Upper lobe of right lung (tissue), 1 donor: ENCODE data around the gene IMMP2L. TPM values are rescaled to one million over a fixed set of nuclear protein-coding genes. Genes with fewer than 3 reads are reported as not detected.

Experiments used
- ATAC-seq: fragments of 200-7000 bp; cut with Tn5 transposase; one replicate; pipeline ENCODE4 v1.9.1; 2020; ENCODE audit warnings: mild to moderate bottlenecking, moderate library complexity
- DNase-seq: peaks from one replicate; pipeline ENCODE4 v3.0.0-alpha.2; 2020
- H3K27ac ChIP-seq: fragments of 200-600 bp; one replicate; pipeline ENCODE4 v1.8.0; 2022
- H3K27me3 ChIP-seq: fragments of 200-600 bp; one replicate; pipeline ENCODE4 v1.8.0; 2022; ENCODE audit warnings: mild to moderate bottlenecking
- H3K36me3 ChIP-seq: fragments of 200-600 bp; one replicate; pipeline ENCODE4 v1.8.0; 2022
- H3K4me1 ChIP-seq: fragments of 200-600 bp; one replicate; pipeline ENCODE4 v1.8.0; 2022
- H3K4me3 ChIP-seq: fragments of 200-600 bp; one replicate; pipeline ENCODE4 v1.8.0; 2022; ENCODE audit warnings: mild to moderate bottlenecking
- H3K9me3 ChIP-seq: fragments of 200-600 bp; one replicate; pipeline ENCODE4 v1.8.0; 2022
- intact Hi-C: fragments of 100-400 bp; cut with DNase I; formaldehyde crosslinking; loops from one replicate; pipeline ENCODE4 v1.11.0; 2022
- total RNA-seq: library from RNA; stranded (reverse); fragmentation: NEBNext Ultra II Directional; extraction: Animal tissue kit (Norgen Biotek cat#: 25700); gene quantifications from one replicate; pipeline ENCODE4 v1.2.1, GENCODE V29; 2021
- TF ChIP-seq, protein P1 (sequence below): fragments of 200-600 bp; IDR thresholded peaks from one replicate; pipeline ENCODE4 v1.8.0; 2022; ENCODE audit warnings: antibody characterized with exemption
- donor health status: DM: no; HTN: yes; CAD: no; lungs with severe emphysema.

IMMP2L gene
- total RNA-seq, 1 donor from 2014 or later: 22.0 TPM

DNA sequence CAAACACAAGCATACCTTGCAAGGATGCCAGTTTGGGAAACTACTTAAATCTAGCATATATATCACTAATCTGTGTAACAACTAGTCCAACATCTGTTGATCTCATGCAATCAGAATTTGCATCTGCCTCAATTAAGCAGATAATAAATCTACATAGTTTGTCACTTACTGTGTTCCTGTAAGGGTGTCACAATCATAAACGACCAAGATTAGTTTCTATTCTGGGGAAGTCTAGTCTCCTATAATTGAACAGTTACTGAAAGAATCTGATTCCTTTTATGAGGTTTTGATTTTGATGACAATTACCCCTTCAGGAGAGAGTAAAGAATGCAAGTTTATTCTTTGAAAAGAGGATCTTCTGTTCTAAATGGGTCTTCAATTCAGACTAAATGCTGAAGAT is 556.8 kb downstream of the IMMP2L start:
- Histone ChIP-seq H3K27ac (no peak overlapping the region), H3K4me1 (no peaks in the 10 kb centered on the region), H3K36me3 (no peaks in the 10 kb centered on the region), H3K9me3 (no peaks in the 10 kb centered on the region), H3K27me3 (no peaks in the 10 kb centered on the region), H3K4me3 (no peak overlapping the region)
- DNase-seq (no peak), ATAC-seq (no peak)
- intact Hi-C loops: no loop called here
- TF ChIP-seq, protein P1, sequence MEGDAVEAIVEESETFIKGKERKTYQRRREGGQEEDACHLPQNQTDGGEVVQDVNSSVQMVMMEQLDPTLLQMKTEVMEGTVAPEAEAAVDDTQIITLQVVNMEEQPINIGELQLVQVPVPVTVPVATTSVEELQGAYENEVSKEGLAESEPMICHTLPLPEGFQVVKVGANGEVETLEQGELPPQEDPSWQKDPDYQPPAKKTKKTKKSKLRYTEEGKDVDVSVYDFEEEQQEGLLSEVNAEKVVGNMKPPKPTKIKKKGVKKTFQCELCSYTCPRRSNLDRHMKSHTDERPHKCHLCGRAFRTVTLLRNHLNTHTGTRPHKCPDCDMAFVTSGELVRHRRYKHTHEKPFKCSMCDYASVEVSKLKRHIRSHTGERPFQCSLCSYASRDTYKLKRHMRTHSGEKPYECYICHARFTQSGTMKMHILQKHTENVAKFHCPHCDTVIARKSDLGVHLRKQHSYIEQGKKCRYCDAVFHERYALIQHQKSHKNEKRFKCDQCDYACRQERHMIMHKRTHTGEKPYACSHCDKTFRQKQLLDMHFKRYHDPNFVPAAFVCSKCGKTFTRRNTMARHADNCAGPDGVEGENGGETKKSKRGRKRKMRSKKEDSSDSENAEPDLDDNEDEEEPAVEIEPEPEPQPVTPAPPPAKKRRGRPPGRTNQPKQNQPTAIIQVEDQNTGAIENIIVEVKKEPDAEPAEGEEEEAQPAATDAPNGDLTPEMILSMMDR: no peak

DNA sequence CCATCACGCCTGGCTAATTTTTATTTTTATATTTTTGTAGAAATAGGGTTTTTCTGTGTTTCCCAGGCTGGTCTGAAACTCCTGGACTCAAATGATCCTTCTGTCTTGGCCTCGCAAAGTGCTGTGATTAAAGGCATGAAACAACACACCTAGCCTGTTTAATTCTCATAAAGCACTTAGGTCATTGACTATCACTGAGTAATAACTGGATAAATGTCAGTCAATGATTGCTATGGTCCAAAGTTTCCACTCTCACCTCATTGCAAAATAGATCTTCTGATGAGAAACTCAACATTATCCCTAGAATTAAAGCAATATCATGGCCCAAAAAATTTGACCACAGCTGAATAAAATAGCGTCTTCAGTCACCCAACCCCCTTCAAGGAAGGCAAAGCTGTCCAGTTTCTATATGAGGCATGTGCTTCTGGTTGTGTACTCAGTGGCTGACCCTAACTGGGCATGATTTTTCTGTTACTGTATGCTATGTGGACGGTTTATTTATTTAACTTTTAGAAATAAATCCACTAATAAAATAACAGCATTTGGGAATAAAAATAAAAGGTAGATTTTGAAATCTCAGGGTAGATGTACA is 557.9 kb downstream of the IMMP2L start:
- H3K9me3 ChIP-seq: no peaks in the 10 kb centered on the region
- intact Hi-C loops: no loop called here
- ATAC-seq: no peak
- H3K4me3 ChIP-seq: no peak overlapping the region
- H3K36me3 ChIP-seq: no peaks in the 10 kb centered on the region
- TF ChIP-seq, protein P1: no peak
- H3K27ac ChIP-seq: no peak overlapping the region
- H3K27me3 ChIP-seq: no peaks in the 10 kb centered on the region
- no peak for DNase-seq
- no peaks in the 10 kb centered on the region for H3K4me1 ChIP-seq

DNA sequence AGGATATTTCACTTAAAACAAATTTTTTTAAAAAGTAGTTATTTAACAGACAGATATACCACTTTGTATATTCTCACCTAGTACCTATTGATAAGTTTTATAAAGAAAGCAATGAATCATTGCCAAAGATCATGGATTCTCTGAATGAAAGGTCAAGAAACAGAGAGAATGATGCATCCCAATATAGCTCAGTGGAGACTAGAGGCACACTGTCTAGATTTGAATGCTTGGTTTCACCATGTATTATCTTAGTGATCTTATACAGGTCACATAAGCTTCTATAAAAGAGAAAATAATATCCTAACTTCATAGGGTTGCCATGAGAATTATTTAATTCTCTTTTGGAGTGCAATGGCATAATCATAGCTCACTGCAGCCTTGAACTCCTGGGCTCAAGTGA is 558.4 kb downstream of the IMMP2L start:
- Histone ChIP-seq H3K27me3 (no peaks in the 10 kb centered on the region), H3K4me3 (no peak overlapping the region), H3K36me3 (no peaks in the 10 kb centered on the region), H3K4me1 (no peaks in the 10 kb centered on the region), H3K27ac (no peak overlapping the region), H3K9me3 (no peaks in the 10 kb centered on the region)
- DNase-seq (no peak), ATAC-seq (no peak)
- intact Hi-C loops: no loop called here
- TF ChIP-seq, protein P1: no peak

DNA sequence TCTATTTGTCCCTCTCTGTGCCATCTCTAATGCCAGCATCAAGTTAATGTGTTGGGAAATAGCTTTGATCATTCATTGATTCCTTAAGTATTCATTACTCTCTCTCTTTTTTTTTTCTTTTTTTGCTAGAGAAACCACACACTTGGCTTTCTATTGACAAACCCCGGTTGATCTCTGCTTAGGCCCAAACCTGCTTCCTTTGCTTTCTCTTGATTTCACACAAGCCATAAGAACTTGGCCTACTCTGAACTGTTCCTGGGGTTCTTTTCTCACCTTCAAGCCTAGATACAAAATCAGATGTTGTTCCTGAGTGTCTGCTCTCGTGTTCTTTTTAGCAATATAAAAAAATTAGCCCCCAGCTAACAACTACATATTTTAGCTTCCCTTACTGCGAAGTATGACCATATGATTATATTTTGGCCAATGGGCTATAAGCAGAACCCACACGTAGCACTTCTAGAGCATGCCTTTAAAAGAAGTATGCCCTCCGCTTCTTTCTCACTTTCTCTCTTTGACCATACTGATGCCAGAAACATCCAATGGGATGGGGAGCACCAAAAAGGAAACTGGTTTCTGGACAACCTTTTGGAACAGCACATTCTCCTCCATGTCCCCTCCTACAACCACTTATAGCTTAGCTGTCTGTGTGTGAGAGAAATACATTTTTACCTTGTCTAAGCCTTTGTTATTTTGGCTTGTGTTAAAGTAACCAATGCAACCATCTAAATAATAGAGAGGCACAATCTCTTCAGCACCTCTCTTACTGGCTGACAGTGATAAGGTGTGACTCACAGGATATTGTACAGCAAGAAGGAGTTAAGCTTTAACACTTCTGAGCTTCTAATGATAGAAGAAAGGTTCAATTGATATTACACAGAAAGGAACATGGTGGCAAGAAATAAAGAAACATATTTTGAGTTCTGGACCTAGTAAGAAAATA is 568.0 kb downstream of the IMMP2L start:
- TF ChIP-seq, protein P1: no peak
- H3K27ac ChIP-seq: no peak overlapping the region
- no peaks in the 10 kb centered on the region for H3K9me3 ChIP-seq
- no peak for ATAC-seq
- no peak for DNase-seq
- H3K27me3 ChIP-seq: no peaks in the 10 kb centered on the region
- no peaks in the 10 kb centered on the region for H3K36me3 ChIP-seq
- no peak overlapping the region for H3K4me3 ChIP-seq
- intact Hi-C loops: no loop called here
- no peaks in the 10 kb centered on the region for H3K4me1 ChIP-seq

DNA sequence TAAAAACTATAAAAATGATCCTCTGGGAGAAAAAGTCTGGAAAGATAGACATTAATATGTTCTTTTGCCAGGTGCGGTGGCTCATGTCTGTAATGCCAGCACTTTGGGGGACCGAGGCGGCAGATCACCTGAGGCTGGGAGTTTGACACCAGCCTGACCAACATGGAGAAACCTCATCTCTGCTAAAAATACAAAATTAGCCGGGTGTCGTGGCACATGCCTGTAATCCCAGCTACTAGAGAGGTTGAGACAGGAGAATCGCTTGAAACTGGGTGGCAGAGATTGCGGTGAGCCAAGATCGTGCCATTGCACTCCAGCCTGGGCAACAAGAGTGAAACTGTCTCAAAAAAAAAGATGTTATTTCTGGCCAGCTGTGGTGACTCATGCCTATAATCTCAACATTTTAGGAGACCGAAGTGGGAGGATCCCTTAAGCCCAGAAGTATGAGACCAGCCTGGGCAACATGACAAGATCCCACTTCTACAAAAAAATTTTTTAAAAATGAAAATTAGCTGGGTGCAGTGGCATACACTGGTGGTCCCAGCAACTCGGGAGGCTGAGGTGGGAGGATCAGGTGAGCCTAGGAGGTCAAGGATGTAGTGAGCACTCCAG is 573.3 kb downstream of the IMMP2L start:
- H3K36me3 ChIP-seq: no peaks in the 10 kb centered on the region
- H3K27me3 ChIP-seq: no peaks in the 10 kb centered on the region
- DNase-seq (no peak), ATAC-seq (no peak)
- no peak overlapping the region for H3K27ac ChIP-seq
- H3K4me1 ChIP-seq: no peaks in the 10 kb centered on the region
- H3K4me3 ChIP-seq: no peak overlapping the region
- TF ChIP-seq, protein P1: no peak
- intact Hi-C loops: no loop called here
- no peaks in the 10 kb centered on the region for H3K9me3 ChIP-seq
